Fibroblast of peridontal ligament (primary cell): Measurements from ENCODE around the gene AMDHD2.

Experiments
- DNase-seq: peaks from one replicate; pipeline ENCODE4 v3.0.0-alpha.2; 2010; ENCODE audit errors: extremely low read depth

The AMDHD2 gene

DNA sequence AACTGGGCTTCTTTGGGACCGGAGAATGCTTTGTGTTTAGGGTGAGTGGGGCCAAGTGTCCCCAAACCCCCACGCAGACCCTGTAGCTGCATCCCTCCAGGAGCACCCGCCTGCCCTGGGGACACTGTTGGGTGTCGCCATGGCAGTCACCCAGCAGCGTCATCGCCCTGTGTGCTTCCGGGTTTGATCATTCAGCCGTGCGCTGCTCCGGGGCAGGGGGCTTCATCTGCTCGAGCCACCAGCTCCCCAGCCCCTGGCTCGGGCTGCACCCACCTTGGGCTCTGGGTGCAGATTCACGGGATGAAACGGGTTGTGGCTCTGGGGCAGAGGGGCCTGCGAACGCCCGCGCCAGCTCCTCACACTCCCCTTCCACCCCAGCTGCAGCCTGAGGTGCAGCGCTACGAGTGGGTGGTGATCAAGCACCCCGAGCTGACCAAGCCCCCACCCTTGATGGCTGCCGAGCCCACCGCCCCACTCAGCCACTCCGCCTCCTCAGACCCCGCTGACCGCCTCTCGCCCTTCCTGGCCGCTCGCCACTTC is 20.2 kb upstream of the AMDHD2 start:
- no peak for DNase-seq

DNA sequence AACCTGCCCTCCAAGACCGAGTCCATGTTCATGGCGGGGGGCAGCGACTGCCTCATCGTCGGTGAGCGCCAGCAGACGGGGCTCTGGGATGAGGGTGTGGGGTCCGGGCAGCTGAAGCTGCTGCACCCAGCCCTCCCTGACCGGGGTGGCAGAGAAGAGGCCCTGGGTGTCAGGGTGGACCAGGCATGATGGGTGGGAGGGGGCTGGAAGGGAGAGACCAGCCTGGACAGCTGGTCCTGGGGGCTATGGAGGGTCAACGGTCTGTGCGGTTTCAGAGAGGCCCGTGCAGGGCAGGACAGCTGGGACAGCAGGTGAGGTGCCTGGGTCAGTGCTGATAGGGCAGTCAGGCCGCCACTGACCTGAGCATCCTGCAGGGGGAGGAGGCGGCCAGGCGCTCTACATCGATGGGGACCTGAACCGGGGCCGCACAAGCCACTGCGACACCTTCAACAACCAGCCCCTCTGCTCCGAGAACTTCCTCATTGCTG is 19.7 kb upstream of the AMDHD2 start:
- DNase-seq = no peak

- peak; percentile 73 for DNase-seq
Observed at GRCh38 chr16:2500918-2501750, 19.0 kb upstream of the AMDHD2 start.

DNA sequence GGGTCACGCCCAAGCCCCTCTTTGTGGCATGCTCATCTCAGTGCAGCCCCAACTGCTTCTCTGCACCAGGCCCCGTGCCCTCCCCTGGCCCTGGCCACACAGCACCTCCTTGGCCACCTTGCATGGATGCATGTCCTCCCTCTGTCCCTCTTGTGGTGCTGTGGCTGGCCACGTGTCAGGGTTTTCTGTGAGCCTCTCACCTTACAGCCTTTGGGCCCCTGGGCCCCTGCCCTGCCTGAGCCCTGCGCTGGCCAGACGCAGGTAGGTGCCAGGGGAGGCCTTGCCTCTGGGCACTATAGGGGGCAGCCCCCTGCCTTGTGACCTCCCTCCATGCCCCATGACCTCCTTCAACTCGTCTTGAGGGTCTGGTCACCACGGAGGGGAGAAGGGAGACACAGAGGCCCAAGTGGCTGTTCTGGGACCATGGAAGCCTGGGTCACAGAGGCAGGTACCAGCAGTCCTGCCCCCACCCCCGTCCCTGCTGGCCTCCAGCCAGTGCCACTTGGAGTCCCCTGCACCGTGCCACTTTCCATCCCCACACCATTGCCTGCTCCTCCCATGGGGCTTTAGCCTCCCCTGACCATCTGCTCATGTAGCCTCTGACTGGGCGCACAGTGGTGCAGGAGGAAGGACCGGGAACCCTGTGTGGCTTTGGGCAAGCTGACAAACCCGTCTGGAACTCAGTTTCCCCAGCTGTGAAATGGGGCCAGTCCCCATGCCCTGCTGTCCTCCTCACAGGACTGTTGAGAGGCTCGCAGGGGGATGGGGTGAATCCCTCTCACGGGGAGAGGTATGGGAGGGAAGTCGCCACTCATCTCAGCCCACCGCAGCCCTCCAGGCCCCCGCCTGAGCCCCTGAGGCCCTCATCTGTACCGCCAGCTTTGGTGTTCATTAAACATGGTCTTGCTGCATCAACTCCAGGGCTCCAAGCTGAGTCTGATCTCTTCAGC is 17.9 kb upstream of the AMDHD2 start:
- DNase-seq = no peak

DNA sequence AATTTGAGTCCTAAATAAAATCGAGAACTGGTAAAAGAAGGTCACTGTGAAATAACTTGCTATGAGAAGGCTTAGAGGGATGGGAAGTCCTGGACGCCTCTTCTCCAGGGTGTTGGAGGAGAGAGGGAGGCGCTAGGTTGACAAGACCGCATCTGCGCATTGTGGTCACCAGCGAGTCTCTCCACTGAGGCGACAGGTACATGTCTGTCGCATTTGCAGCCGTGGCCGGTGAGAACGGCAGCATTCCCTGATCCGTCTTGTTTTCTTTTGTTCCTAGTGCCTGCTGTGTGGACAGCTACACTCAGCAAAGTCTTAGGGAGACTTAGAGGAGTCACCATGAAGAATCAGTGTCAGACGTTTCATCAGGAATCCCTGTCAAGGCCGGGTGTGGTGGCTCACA is 14.5 kb upstream of the AMDHD2 start:
- no peak for DNase-seq

DNA sequence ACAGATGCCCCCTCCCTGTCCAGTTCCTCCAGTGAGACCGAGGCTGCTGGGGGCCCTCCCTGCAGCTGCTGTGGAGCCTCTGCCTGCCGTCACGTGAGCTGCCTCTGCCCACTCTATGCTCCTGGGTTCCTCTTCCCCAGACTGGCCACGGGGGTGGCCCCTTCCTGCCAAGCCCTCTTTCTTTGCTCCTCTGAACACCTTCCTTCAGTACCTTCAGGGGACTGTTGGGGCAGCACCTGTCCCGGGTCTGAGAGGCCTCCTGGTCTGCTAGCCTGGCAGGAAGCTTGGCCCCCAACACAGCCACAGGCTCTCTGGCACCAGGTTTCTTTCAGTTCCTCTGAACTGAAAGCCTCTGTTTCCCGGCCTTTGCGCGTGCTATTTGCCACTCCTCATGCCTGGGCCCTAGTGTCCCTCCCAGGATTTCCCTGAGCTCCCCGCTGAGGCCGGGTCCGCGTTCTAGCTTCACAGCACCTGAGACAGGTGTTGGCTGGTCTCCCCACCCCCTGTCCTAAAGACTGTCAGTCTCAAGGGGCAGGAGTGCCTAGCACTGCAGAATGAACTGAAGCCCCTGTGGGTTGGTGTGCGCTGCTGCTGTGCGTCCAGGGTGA is 13.0 kb upstream of the AMDHD2 start:
- no peak for DNase-seq

DNA sequence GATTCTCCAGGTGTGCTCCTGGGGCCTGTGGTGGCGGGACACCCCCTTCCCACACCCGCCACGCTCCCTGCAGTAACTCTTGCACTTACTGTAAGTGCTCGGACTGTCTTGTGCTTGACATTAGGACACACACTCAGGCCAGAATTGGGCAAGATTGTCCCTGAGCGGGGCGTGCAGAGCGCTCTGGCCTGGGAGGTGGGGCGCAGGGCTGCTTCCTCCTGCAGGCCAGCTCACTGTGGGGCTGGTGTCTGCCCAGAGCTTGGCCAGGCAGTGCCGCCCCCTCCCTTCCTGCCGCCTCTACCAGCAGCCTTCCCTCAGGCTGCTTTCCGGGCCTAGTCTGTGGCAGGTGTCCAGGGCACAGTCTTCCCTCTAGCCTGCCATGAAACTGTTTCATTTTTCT is 12.5 kb upstream of the AMDHD2 start:
- DNase-seq = no peak

DNA sequence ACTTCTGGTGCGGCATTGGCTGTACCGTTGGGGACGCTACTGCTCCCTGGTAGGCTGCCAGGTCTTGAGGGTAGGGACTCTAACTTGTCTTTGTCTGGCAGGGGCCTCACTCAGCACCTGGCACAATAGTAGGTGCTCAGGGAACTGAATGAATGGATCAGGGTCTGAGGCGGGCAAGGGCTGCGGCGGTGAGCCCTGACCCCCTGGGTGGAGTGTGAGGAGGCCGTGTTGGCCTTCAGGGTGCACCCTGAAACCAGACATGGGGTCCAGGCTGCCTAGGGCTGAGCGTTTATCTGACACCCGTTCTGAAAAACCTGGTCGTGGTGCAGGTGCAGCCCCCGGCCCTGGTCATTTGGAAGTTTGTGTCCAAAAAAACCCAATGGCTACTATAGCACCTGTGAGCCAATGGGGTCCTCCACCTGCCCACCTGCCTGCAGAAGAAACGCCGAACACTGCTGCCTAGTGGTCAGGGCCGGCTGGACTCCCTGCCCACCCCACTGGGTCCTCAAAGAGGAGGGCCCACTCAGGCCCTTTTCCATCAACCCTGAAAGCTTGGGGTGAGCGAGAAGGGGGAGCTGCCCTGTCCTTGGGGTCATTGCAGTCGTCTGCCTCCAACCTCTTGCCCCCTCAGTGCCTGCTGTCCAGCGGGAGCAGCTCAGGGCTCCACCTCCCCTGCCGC is 11.3 kb upstream of the AMDHD2 start:
- DNase-seq = no peak

DNA sequence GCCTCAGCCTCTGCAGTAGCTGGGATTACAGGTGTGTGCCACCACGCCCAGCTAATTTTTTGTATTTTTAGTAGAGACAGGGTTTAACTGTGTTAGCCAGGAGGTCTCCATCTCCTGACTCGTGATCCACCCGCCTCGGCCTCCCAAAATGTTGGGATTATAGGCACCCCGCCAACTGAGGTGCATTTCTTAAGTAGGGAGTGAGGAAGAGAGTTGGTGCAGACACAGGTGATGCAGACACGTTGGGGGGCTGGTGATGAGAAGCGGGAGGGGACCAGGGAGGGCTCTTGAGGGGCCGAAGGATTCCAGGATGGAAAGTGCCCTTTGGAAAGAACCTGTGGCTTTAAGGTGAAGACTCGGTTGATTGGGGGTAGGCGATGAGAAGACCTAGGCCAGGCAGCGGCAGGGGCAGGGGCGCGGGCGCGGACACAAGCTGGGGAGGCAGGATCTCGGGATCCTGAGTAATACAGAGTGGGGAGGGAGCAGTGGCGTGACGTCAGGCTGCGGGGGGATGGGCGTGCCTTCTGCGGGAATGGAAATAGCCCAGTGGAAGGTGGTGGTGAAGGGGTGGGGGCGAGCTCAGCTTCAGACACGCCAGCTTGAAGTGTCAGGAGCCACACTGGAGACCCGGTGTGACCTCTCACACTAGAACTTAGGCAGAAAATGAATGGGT is 8.9 kb upstream of the AMDHD2 start:
- DNase-seq = peak; percentile 62

DNA sequence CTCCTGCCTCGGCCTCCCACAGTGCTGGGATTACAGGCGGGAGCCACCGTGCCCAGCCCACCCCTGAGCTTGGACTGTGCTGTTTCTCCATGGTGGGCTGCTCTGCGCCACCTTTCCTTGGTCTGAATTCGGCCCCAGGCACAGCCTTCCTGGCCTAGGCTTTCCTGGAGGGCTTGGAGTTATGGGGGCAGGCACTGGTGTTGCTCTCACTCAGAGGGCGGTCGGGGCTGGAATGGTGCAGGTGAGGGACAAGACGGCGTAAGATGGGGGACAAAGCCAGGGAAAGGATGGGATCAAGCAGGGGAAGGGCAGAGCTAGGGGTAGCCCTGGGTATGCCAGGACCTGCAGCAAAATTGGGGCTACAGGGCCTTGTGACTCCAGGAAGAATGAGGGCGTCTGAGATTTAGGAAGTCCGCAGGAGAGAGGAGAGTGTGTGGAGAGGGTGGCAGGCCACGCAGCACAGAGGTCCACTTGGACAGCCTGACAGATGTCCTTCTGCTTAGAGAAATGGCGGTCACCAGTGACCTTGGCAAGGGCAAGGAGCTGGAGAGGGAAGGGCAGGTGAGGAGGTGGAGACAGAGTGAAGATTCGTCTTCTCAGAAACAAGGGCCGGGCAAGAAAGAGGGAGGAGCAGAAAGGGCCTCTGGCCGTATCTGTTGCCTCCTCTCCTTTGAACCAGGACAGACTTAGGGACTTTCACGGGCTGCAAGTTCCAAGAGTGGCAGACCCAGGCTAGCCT is 8.0 kb upstream of the AMDHD2 start:
- no peak for DNase-seq

GRCh38 chr16:2512735-2513404 is 7.3 kb upstream of the AMDHD2 start:
- no peak for DNase-seq

DNA sequence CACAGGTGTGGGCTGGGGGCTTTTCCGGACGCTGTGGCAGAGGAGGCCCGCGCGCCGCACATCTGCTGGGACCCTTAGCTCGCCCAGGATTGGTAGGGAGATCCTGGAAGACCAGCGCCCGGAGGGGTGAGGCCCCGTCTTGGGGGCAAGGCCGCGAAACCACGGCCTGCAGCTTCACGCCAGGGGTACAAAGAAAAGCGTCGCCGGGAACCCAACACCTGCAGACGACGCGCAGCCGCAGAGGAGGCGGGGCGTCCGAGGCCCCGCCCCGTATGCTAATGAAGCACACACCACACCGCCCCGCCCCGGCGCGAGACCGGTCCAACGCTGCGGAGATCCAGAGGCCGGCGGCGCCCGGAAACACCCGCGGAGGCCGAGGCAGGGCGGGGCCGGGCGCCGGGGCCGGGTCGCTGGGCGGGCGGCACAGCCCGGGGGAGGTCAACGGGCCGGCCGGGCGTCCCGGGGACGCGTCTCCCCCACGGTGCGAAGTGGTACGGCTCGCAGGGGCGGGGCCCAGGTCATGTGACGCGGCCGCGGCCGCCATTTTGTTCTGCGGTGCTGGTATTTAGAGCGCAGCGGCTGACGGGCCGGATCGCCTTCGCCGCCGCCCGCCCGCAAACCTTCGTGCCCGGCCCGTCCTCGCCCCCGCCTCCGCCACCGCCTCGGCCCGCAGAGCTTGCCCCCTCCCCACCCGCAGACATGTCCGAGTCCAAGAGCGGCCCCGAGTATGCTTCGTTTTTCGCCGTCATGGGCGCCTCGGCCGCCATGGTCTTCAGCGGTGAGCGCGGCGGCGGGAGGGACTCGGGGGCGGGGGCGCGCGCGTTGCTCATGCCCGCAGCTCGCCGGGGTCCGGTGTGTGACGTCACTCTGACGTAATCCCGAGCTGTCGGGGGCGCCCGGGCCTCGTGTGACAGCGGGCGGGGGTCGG is 6.5 kb upstream of the AMDHD2 start, which contains the start of gene ATP6V0C:
TSS of gene ATP6V0C (plus strand) at position 548 of the 928 bp plus-strand sequence. CDS start at position 700, 152 bp downstream.
- DNase-seq = peak; percentile 74

DNA sequence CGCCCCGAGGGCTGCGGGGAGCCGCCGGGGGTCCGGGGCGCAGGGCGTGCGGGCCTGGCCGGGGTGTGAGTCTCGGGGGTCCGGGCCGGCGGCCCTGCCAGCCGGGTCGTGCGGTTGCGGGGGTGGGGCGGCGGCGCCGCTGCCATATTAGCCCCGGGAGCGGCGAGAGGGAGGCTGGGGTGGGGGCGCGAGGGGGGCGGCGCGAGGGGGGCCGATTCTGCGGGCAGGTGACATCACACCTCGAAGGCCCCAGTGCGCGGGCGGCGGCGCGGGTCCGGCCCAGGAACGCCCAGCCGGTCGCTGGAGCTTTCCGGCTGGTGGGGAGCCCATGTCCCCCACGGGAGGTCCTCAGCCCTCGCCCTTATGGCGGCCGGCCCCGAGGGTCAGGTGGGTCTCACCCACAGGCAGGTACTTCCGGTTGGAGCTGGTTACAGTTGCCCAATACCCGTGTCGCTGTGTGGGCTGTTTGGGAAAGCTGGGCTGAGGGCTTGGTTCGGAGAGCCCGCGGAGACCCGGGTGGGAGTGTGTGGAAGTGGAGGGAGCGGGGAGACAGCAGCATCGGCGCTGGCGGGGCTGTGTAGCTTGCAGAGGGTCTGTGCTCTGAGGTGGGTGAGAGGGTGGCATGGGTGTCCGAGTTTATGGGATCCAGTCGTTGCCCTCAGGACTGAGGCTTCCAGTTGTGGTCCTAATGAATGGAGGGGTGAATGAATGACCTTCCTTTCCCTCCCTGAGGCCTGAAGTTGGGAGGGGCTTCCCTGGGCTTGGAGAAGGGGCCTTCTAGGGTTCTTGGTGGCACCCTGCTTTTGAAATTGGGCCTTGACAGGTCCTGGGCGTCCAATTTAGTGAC is 5.6 kb upstream of the AMDHD2 start:
- no peak for DNase-seq

- no peak for DNase-seq
Observed at GRCh38 chr16:2515180-2515851, 4.9 kb upstream of the AMDHD2 start.

DNA sequence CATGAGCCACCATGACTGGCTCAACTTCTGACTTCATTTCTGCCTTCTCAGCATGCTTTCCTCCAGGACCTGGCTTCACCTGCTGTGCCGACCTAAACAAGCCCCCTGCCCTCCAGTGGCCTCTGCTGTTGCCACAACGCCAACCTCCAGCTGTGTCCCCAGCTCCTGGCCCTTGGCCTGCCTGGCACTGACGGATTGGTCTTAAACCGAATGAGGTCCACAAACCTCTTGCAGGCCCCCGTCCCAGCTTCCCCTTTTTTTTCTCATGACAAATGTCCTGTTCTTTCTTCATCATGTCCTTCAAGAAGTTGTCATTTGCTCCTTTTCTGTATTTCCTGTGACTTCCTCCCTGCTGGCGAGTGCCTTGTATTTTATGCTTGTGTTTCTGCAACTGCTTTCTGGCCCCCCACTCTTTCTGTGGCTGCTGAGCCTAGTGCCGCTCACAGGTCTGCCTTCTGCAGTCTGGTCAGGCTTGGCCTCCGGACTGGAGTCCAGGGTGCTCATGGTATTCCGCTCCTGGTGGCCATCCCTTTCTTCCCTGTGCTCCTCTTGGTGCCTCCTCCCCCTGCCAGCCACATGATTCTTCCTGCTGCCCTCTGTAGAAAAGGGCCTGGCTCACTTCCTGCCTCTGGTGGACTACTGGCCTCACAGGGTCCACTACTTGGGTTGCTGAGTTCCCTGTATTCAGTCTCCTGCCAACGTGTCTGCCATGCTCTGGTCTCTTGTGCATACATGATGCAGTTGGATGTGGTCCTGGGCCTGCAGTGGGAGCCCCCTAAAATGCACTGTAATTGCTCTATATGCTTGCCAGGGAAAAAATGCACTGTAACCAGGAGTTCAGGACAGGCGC is 3.6 kb upstream of the AMDHD2 start:
- DNase-seq = no peak
